Activated CD4-positive, alpha-beta T cell treated with anti-CD3 and anti-CD28 coated beads for 1 hour (primary cell): ENCODE data around the gene FBP1.

Source experiments
- DNase-seq: peaks from one replicate; pipeline ENCODE4 v3.0.0-alpha.2; 2020

Gene FBP1

GRCh38 chr9:94655739-94656138, 16.4 kb upstream of the FBP1 start:
- DNase-seq: no peak

GRCh38 chr9:94654165-94654894, 15.0 kb upstream of the FBP1 start:
- no peak for DNase-seq

- no peak for DNase-seq
Observed at GRCh38 chr9:94650949-94651348, 11.6 kb upstream of the FBP1 start.

- no peak for DNase-seq
Observed at GRCh38 chr9:94649100-94649819, 9.9 kb upstream of the FBP1 start.

- DNase-seq: no peak
Observed at GRCh38 chr9:94648185-94648584, 8.9 kb upstream of the FBP1 start.

GRCh38 chr9:94645901-94646300, 6.6 kb upstream of the FBP1 start:
- no peak for DNase-seq

GRCh38 chr9:94644543-94644942, 5.2 kb upstream of the FBP1 start:
- no peak for DNase-seq

- DNase-seq: no peak
Observed at GRCh38 chr9:94643741-94644140, 4.4 kb upstream of the FBP1 start.

- DNase-seq: no peak
Observed at GRCh38 chr9:94643176-94643575, 3.9 kb upstream of the FBP1 start.

GRCh38 chr9:94642501-94642900, 3.2 kb upstream of the FBP1 start:
- no peak for DNase-seq

GRCh38 chr9:94639999-94640376, 670 bp upstream of the FBP1 start:
- no peak for DNase-seq

GRCh38 chr9:94638335-94639060, 820 bp downstream of the FBP1 start:
- no peak for DNase-seq

- no peak for DNase-seq
Observed at GRCh38 chr9:94632737-94633136, 6.6 kb downstream of the FBP1 start.

GRCh38 chr9:94631599-94631998, 7.7 kb downstream of the FBP1 start:
- no peak for DNase-seq

GRCh38 chr9:94630833-94631232, 8.5 kb downstream of the FBP1 start:
- DNase-seq: no peak

- no peak for DNase-seq
Observed at GRCh38 chr9:94630281-94630680, 9.0 kb downstream of the FBP1 start.

- no peak for DNase-seq
Observed at GRCh38 chr9:94627287-94627686, 12.0 kb downstream of the FBP1 start.

GRCh38 chr9:94625835-94626234, 13.5 kb downstream of the FBP1 start:
- DNase-seq: no peak

GRCh38 chr9:94624629-94625028, 14.7 kb downstream of the FBP1 start:
- DNase-seq: no peak

- no peak for DNase-seq
Observed at GRCh38 chr9:94623253-94623652, 16.1 kb downstream of the FBP1 start.

- no peak for DNase-seq
Observed at GRCh38 chr9:94622087-94622800, 17.1 kb downstream of the FBP1 start.

- DNase-seq: no peak
Observed at GRCh38 chr9:94619026-94619425, 20.3 kb downstream of the FBP1 start.

- no peak for DNase-seq
Observed at GRCh38 chr9:94613003-94613402, 26.3 kb downstream of the FBP1 start.
